Adrenal gland (tissue), 5 donors: ENCODE results near the gene NOL9.

ENCODE experiments used
- CTCF ChIP-seq, 6 experiments: fragments of 450-650 bp in 4 of 6; fragments of 200-600 bp in 2 of 6; sonication (generic) in 1 of 6; IDR thresholded peaks; 1 replicate in 5 of 6; 2 replicates in 1 of 6; pipeline versions ENCODE4 v1.5.1 to v1.8.0; 2016 to 2021; ENCODE audit warnings: antibody characterized with exemption in 6 of 6, mild to moderate bottlenecking in 2 of 6, moderate library complexity in 1 of 6
- POLR2A ChIP-seq, 2 donors: fragments of 450-650 bp; IDR thresholded peaks; one replicate each; pipeline ENCODE4 v1.6.1; 2017; ENCODE audit warnings: antibody characterized with exemption in 2 of 2, mild to moderate bottlenecking in 2 of 2, moderate library complexity in 1 of 2
- donor health status: DM: no; HTN: no; CAD: no.

- no peak for TF ChIP-seq POLR2A (IDR thresholded peaks at IDR 0.05)
- no peak for TF ChIP-seq CTCF (IDR thresholded peaks at IDR 0.05)
These were observed 8.0 kb downstream of the NOL9 start for GRCh38 chr1:6546326-6546725.
